Hepatocyte (in vitro differentiated cells): Measurements from ENCODE around the gene KCNJ15. TPM values are rescaled to one million over a fixed set of nuclear protein-coding genes. Genes with fewer than 3 reads are reported as not detected.

Source experiments
- DNase-seq: peaks from one replicate; pipeline ENCODE4 v3.0.0-alpha.2; 2016; ENCODE audit warnings: low spot score
- H2AFZ ChIP-seq: fragments of 200-600 bp; sonication (generic); 2 replicates; pipeline ENCODE4 v1.6.0; 2016; ENCODE audit warnings: antibody characterized with exemption, mild to moderate bottlenecking
- H3K27ac ChIP-seq: fragments of 200-600 bp; sonication (generic); 2 replicates; pipeline ENCODE4 v1.5.1; 2016; ENCODE audit warnings: mild to moderate bottlenecking
- H3K27me3 ChIP-seq: fragments of 200-600 bp; sonication (generic); 2 replicates; pipeline ENCODE4 v1.6.1; 2016
- H3K36me3 ChIP-seq: fragments of 200-600 bp; sonication (generic); replicated peaks from 2 replicates; pipeline ENCODE4 v1.5.1; 2016; ENCODE audit warnings: low read depth; ENCODE audit not compliant: insufficient read depth
- H3K4me1 ChIP-seq: fragments of 200-600 bp; sonication (generic); 2 replicates; pipeline ENCODE4 v1.5.1; 2016; ENCODE audit warnings: mild to moderate bottlenecking, moderate library complexity; ENCODE audit not compliant: insufficient read depth
- H3K4me2 ChIP-seq: fragments of 200-600 bp; sonication (generic); 2 replicates; pipeline ENCODE4 v1.6.0; 2016
- H3K4me3 ChIP-seq: fragments of 200-600 bp; sonication (generic); 2 replicates; pipeline ENCODE4 v1.5.1; 2016; ENCODE audit warnings: mild to moderate bottlenecking
- H3K79me2 ChIP-seq: fragments of 200-600 bp; sonication (generic); 2 replicates; pipeline ENCODE4 v1.6.0; 2017; ENCODE audit warnings: mild to moderate bottlenecking
- H3K9me2 ChIP-seq: fragments of 200-600 bp; sonication (generic); replicated peaks from 2 replicates; pipeline ENCODE4 v1.6.0; 2017; ENCODE audit warnings: mild to moderate bottlenecking; ENCODE audit not compliant: insufficient read depth
- H3K9me3 ChIP-seq: fragments of 200-600 bp; sonication (generic); 2 replicates; pipeline ENCODE4 v1.5.1; 2016; ENCODE audit warnings: low read depth, mild to moderate bottlenecking
- H4K20me1 ChIP-seq: fragments of 200-600 bp; sonication (generic); 2 replicates; pipeline ENCODE4 v1.6.0; 2016; ENCODE audit warnings: mild to moderate bottlenecking; ENCODE audit not compliant: insufficient read depth, poor library complexity, severe bottlenecking
- CTCF ChIP-seq: fragments of 200-600 bp; sonication (generic); IDR thresholded peaks from 2 replicates; pipeline ENCODE4 v1.5.1; 2016; ENCODE audit warnings: antibody characterized with exemption, mild to moderate bottlenecking; ENCODE audit not compliant: poor library complexity
- EZH2 ChIP-seq: fragments of 200-600 bp; sonication (generic); IDR thresholded peaks from 2 replicates; pipeline ENCODE4 v1.6.1; 2016; ENCODE audit warnings: antibody characterized with exemption, mild to moderate bottlenecking, borderline replicate concordance
- EZH2phosphoT487 ChIP-seq: fragments of 200-600 bp; sonication (generic); IDR thresholded peaks from one replicate; pipeline ENCODE4 v1.6.1; 2018; ENCODE audit warnings: antibody characterized with exemption, mild to moderate bottlenecking, low read depth, moderate library complexity; ENCODE audit not compliant: unreplicated experiment, severe bottlenecking
- WGBS: methylation state at CpG from one replicate; pipeline ENCODE4 v1.1.6; 2016; ENCODE audit warnings: low lambda C conversion rate; ENCODE audit errors: missing lambda C conversion rate; 5-methylcytosine and 5-hydroxymethylcytosine counted together
- polyA plus RNA-seq: library from polyadenylated mRNA; unstranded; fragments of >200 nt; fragmentation: Nextera tagmentation; extraction: Ambion mirVana; gene quantifications from 2 replicates; pipeline ENCODE4 v1.2.1, GENCODE V29; 2016
- total RNA-seq: library from RNA; depleted of rRNA; stranded (reverse); fragments of >200 nt; gene quantifications from 2 replicates; pipeline ENCODE4 v1.2.3, GENCODE V29; 2014

Gene KCNJ15
- total and polyA plus RNA-seq, 2 experiments from 2014 or later, result 0.43 to 0.88 TPM

- no peaks in the 10 kb centered on the region for H3K9me3 ChIP-seq
- no peak overlapping the region for H3K4me3 ChIP-seq
- H3K27me3 ChIP-seq, result no peaks in the 10 kb centered on the region
- no peaks in the 10 kb centered on the region for H3K36me3 ChIP-seq
- no peak overlapping the region for H3K27ac ChIP-seq
- H3K4me1 ChIP-seq, result peaks cover 31% of the 10 kb centered on the region
- TF ChIP-seq CTCF, result no peak
- no peaks in the 10 kb centered on the region for H4K20me1 ChIP-seq
- WGBS, result 69% methylated on average over 3 of the region's 3 CpGs
- H3K4me2 ChIP-seq, result no peak overlapping the region
- no peak for DNase-seq
- no peak overlapping the region for H2AFZ ChIP-seq
- H3K9me2 ChIP-seq, result no peaks in the 10 kb centered on the region
- H3K79me2 ChIP-seq, result no peaks in the 10 kb centered on the region
Observed at GRCh38 chr21:38264571-38264970, 7.8 kb downstream of the KCNJ15 start.

- Histone ChIP-seq H3K36me3 (no peaks in the 10 kb centered on the region), H2AFZ (no peak overlapping the region), H3K9me3 (no peaks in the 10 kb centered on the region), H3K4me1 (peaks cover 37% of the 10 kb centered on the region), H3K27me3 (no peaks in the 10 kb centered on the region), H3K79me2 (no peaks in the 10 kb centered on the region), H3K9me2 (no peaks in the 10 kb centered on the region), H3K4me3 (no peak overlapping the region), H3K27ac (no peak overlapping the region), H3K4me2 (no peak overlapping the region), H4K20me1 (no peaks in the 10 kb centered on the region)
- no peak for TF ChIP-seq EZH2
- TF ChIP-seq CTCF, result no peak
- no peak for TF ChIP-seq EZH2phosphoT487
- no peak for DNase-seq
- WGBS, result 97% methylated on average over 1 of the region's 1 CpG
Observed at GRCh38 chr21:38265166-38265565, 8.4 kb downstream of the KCNJ15 start.

GRCh38 chr21:38266732-38267131, 9.9 kb downstream of the KCNJ15 start:
- no peaks in the 10 kb centered on the region for H3K36me3 ChIP-seq
- no peaks in the 10 kb centered on the region for H3K27me3 ChIP-seq
- DNase-seq, result no peak
- TF ChIP-seq CTCF (no peak), EZH2phosphoT487 (no peak), EZH2 (no peak)
- H3K79me2 ChIP-seq, result no peaks in the 10 kb centered on the region
- H3K4me1 ChIP-seq, result peaks cover 38% of the 10 kb centered on the region
- no peak overlapping the region for H3K4me2 ChIP-seq
- no peak overlapping the region for H2AFZ ChIP-seq
- 83% methylated on average over 2 of the region's 2 CpGs for WGBS
- H4K20me1 ChIP-seq, result no peaks in the 10 kb centered on the region
- H3K4me3 ChIP-seq, result no peak overlapping the region
- no peak overlapping the region for H3K27ac ChIP-seq
- no peaks in the 10 kb centered on the region for H3K9me2 ChIP-seq
- no peaks in the 10 kb centered on the region for H3K9me3 ChIP-seq

GRCh38 chr21:38267136-38267755, 10.5 kb downstream of the KCNJ15 start:
- no peak for DNase-seq
- no peak overlapping the region for H2AFZ ChIP-seq

More at GRCh38 chr21:38267136-38267755, 10.5 kb downstream of the KCNJ15 start:
- TF ChIP-seq EZH2, result no peak
- TF ChIP-seq EZH2phosphoT487, result no peak
- no peak for TF ChIP-seq CTCF
- Histone ChIP-seq H3K27ac (peak overlapping the region; percentile 76), H3K4me2 (no peak overlapping the region), H4K20me1 (no peaks in the 10 kb centered on the region), H3K79me2 (no peaks in the 10 kb centered on the region), H3K4me1 (peaks cover 38% of the 10 kb centered on the region), H3K9me3 (no peaks in the 10 kb centered on the region), H3K36me3 (no peaks in the 10 kb centered on the region), H3K27me3 (no peaks in the 10 kb centered on the region), H3K9me2 (no peaks in the 10 kb centered on the region), H3K4me3 (no peak overlapping the region)
- WGBS, result 97% methylated on average over 3 of the region's 3 CpGs
